HepG2 (cell line): ENCODE data around the gene RAP1GAP2. TPM values are rescaled to one million over a fixed set of nuclear protein-coding genes. Genes with fewer than 3 reads are reported as not detected.

ENCODE experiments used
- ATF7 ChIP-seq, 2 experiments: fragments of 450-650 bp in 1 of 2; sonication (generic) in 1 of 2; formaldehyde crosslinking in 1 of 2; IDR thresholded peaks; 2 replicates each; pipeline versions ENCODE4 v1.4.0 to v1.6.1; 2016 to 2020; ENCODE audit warnings: antibody characterized with exemption in 1 of 2, mild to moderate bottlenecking in 1 of 2, missing genetic modification reagents in 1 of 2
- ZBTB7A ChIP-seq: sonication (generic); formaldehyde crosslinking; IDR thresholded peaks from 2 replicates; pipeline ENCODE4 v1.8.0; 2022; ENCODE audit warnings: mild to moderate bottlenecking, missing genetic modification reagents
- ZNF275 ChIP-seq: sonication (generic); formaldehyde crosslinking; IDR thresholded peaks from 2 replicates; pipeline ENCODE4 v1.8.0; 2022; ENCODE audit warnings: missing genetic modification reagents, mild to moderate bottlenecking, inconsistent platforms, borderline replicate concordance
- polyA plus RNA-seq, 8 experiments: library from polyadenylated mRNA; depleted of rRNA in 3 of 8; stranded (reverse) in 7 of 8; unstranded in 1 of 8; fragments of >200 nt; fragmentation: Illumina TruSeq in 4 of 8; extraction: Trizol in 4 of 8; gene quantifications; 2 replicates each; pipeline versions ENCODE4 v1.2.1 to v1.2.3, GENCODE V29; 2011 to 2016; ENCODE audit warnings: low read depth in 4 of 8, missing spikeins in 1 of 8, mixed read lengths in 1 of 8; ENCODE audit not compliant: insufficient read depth in 1 of 8
- total RNA-seq, 5 experiments: library from RNA; depleted of rRNA; stranded (reverse); fragments of >200 nt; fragmentation: Illumina TruSeq; extraction: Trizol; gene quantifications; 2 replicates each; pipeline ENCODE4 v1.2.3, GENCODE V29; 2016; ENCODE audit warnings: low read depth in 1 of 5
- TF ChIP-seq, protein P1 (sequence below): sonication (generic); formaldehyde crosslinking; IDR thresholded peaks from 2 replicates; pipeline ENCODE4 v1.4.0; 2020; ENCODE audit warnings: missing genetic modification reagents
- TF ChIP-seq, protein P2 (sequence below): IDR thresholded peaks from 2 replicates; pipeline ENCODE4 v1.4.0; 2020; ENCODE audit warnings: mild to moderate bottlenecking, missing genetic modification reagents
- TF ChIP-seq, protein P3 (sequence below): sonication (generic); formaldehyde crosslinking; IDR thresholded peaks from 2 replicates; pipeline ENCODE4 v1.4.0; 2020; ENCODE audit warnings: missing genetic modification reagents
- TF ChIP-seq, protein P4 (sequence below): sonication (generic); formaldehyde crosslinking; IDR thresholded peaks from 2 replicates; pipeline ENCODE4 v1.5.0; 2020; ENCODE audit warnings: mild to moderate bottlenecking, missing genetic modification reagents

The RAP1GAP2 gene
- total and polyA plus RNA-seq, 2 of the 13 experiments (the other 11 are each of a cell fraction or from before 2014, with no cell fraction given) = 10.9 to 12.0 TPM

DNA sequence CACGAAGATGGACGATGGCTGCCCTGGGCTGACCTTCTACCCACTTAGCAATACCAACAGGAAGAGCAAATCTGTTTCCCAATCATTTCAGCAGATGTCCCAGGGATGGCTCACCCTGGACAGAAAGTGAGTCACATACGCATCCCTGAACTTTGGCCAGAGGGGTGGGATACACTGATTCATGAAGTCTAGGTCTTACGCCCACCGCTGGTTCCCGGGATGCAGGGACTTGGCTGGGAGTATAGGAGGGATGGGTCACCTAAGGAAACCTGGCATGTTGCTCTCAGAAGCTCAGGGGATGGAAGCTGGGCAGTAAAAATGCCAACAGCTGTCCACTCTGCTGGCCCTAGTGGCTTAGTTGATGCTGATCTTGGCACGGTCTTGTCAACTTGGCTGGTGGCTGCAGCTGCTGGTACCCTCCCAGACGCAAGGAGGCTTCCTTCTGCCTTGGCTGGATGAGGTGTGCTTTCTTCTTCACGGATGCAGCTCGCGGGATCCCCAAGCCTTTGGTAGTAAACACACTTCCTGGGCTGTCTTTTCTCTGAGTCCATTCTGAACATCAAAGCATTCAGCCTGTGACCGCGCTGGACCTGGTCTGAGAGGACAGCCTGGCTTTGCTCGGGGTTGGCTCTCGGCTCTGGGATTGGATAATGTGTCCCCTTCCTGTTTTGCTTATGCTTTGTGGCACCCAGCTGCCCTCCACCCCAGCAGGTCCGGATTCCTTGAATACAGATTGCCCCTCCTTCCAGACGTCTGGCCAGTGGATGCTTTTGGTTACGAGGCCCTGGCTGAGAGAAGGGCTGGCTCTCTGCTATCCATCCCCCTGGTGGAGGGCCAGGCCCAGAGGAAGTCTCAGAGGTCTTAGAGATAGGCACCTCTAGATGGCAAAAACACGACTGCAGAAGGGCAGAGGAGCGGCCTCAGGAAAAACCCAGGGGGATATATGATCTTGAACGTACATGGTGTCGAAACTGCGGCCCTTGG, 71.5 kb downstream of the RAP1GAP2 start (continued):
- no peak for TF ChIP-seq ATF7 (IDR thresholded peaks at IDR 0.05)
- 0 out of 2 replicates have a peak, but pooled peaks have one; percentile 35 for TF ChIP-seq ATF7 (CRISPR knock-in tag; IDR thresholded peaks at IDR 0.05)
- TF ChIP-seq, protein P1, sequence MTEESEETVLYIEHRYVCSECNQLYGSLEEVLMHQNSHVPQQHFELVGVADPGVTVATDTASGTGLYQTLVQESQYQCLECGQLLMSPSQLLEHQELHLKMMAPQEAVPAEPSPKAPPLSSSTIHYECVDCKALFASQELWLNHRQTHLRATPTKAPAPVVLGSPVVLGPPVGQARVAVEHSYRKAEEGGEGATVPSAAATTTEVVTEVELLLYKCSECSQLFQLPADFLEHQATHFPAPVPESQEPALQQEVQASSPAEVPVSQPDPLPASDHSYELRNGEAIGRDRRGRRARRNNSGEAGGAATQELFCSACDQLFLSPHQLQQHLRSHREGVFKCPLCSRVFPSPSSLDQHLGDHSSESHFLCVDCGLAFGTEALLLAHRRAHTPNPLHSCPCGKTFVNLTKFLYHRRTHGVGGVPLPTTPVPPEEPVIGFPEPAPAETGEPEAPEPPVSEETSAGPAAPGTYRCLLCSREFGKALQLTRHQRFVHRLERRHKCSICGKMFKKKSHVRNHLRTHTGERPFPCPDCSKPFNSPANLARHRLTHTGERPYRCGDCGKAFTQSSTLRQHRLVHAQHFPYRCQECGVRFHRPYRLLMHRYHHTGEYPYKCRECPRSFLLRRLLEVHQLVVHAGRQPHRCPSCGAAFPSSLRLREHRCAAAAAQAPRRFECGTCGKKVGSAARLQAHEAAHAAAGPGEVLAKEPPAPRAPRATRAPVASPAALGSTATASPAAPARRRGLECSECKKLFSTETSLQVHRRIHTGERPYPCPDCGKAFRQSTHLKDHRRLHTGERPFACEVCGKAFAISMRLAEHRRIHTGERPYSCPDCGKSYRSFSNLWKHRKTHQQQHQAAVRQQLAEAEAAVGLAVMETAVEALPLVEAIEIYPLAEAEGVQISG (CRISPR knock-in tag) = no peak; the same call in 1 of the 2 replicates
- TF ChIP-seq, protein P2, sequence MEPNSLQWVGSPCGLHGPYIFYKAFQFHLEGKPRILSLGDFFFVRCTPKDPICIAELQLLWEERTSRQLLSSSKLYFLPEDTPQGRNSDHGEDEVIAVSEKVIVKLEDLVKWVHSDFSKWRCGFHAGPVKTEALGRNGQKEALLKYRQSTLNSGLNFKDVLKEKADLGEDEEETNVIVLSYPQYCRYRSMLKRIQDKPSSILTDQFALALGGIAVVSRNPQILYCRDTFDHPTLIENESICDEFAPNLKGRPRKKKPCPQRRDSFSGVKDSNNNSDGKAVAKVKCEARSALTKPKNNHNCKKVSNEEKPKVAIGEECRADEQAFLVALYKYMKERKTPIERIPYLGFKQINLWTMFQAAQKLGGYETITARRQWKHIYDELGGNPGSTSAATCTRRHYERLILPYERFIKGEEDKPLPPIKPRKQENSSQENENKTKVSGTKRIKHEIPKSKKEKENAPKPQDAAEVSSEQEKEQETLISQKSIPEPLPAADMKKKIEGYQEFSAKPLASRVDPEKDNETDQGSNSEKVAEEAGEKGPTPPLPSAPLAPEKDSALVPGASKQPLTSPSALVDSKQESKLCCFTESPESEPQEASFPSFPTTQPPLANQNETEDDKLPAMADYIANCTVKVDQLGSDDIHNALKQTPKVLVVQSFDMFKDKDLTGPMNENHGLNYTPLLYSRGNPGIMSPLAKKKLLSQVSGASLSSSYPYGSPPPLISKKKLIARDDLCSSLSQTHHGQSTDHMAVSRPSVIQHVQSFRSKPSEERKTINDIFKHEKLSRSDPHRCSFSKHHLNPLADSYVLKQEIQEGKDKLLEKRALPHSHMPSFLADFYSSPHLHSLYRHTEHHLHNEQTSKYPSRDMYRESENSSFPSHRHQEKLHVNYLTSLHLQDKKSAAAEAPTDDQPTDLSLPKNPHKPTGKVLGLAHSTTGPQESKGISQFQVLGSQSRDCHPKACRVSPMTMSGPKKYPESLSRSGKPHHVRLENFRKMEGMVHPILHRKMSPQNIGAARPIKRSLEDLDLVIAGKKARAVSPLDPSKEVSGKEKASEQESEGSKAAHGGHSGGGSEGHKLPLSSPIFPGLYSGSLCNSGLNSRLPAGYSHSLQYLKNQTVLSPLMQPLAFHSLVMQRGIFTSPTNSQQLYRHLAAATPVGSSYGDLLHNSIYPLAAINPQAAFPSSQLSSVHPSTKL (CRISPR knock-in tag) = peak; percentile 61
- no peak for TF ChIP-seq ZNF275
- peak; percentile 94; the same call in 1 of the 2 replicates for TF ChIP-seq ZBTB7A (CRISPR knock-in tag)
- TF ChIP-seq, protein P3, sequence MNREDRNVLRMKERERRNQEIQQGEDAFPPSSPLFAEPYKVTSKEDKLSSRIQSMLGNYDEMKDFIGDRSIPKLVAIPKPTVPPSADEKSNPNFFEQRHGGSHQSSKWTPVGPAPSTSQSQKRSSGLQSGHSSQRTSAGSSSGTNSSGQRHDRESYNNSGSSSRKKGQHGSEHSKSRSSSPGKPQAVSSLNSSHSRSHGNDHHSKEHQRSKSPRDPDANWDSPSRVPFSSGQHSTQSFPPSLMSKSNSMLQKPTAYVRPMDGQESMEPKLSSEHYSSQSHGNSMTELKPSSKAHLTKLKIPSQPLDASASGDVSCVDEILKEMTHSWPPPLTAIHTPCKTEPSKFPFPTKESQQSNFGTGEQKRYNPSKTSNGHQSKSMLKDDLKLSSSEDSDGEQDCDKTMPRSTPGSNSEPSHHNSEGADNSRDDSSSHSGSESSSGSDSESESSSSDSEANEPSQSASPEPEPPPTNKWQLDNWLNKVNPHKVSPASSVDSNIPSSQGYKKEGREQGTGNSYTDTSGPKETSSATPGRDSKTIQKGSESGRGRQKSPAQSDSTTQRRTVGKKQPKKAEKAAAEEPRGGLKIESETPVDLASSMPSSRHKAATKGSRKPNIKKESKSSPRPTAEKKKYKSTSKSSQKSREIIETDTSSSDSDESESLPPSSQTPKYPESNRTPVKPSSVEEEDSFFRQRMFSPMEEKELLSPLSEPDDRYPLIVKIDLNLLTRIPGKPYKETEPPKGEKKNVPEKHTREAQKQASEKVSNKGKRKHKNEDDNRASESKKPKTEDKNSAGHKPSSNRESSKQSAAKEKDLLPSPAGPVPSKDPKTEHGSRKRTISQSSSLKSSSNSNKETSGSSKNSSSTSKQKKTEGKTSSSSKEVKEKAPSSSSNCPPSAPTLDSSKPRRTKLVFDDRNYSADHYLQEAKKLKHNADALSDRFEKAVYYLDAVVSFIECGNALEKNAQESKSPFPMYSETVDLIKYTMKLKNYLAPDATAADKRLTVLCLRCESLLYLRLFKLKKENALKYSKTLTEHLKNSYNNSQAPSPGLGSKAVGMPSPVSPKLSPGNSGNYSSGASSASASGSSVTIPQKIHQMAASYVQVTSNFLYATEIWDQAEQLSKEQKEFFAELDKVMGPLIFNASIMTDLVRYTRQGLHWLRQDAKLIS (CRISPR knock-in tag) = no peak
- TF ChIP-seq, protein P4, sequence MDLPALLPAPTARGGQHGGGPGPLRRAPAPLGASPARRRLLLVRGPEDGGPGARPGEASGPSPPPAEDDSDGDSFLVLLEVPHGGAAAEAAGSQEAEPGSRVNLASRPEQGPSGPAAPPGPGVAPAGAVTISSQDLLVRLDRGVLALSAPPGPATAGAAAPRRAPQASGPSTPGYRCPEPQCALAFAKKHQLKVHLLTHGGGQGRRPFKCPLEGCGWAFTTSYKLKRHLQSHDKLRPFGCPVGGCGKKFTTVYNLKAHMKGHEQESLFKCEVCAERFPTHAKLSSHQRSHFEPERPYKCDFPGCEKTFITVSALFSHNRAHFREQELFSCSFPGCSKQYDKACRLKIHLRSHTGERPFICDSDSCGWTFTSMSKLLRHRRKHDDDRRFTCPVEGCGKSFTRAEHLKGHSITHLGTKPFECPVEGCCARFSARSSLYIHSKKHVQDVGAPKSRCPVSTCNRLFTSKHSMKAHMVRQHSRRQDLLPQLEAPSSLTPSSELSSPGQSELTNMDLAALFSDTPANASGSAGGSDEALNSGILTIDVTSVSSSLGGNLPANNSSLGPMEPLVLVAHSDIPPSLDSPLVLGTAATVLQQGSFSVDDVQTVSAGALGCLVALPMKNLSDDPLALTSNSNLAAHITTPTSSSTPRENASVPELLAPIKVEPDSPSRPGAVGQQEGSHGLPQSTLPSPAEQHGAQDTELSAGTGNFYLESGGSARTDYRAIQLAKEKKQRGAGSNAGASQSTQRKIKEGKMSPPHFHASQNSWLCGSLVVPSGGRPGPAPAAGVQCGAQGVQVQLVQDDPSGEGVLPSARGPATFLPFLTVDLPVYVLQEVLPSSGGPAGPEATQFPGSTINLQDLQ = 0 out of 2 replicates have a peak, but pooled peaks have one; percentile 38
